Measurements from ENCODE around the gene SET. TPM values are rescaled to one million over a fixed set of nuclear protein-coding genes. Genes with fewer than 3 reads are reported as not detected.
A peak's percentile ranks its signal among the peaks of the same experiment; 100 is the strongest.

SET gene
- total and polyA plus RNA-seq, 8 donors: 42.9 to 162 (median 125) TPM

- intact Hi-C loops (cut with DNase I): no loop called here
- peak overlapping the region in 2 of 4 donors; percentile 37 to 47 for H3K27ac ChIP-seq
- WGBS, 2 donors: 18 to 20% methylated on average over 9 of the region's 9 CpGs
- H3K36me3 ChIP-seq: no peaks in the 10 kb centered on the region
- no peaks in the 10 kb centered on the region for H3K27me3 ChIP-seq
- H3K9me3 ChIP-seq: no peaks in the 10 kb centered on the region
- DNase-seq (peak; percentile 74 to 83 (median 78)), ATAC-seq (peak; percentile 82 to 96 (median 92)), FAIRE-seq (no peak)
- TF ChIP-seq, protein P1, sequence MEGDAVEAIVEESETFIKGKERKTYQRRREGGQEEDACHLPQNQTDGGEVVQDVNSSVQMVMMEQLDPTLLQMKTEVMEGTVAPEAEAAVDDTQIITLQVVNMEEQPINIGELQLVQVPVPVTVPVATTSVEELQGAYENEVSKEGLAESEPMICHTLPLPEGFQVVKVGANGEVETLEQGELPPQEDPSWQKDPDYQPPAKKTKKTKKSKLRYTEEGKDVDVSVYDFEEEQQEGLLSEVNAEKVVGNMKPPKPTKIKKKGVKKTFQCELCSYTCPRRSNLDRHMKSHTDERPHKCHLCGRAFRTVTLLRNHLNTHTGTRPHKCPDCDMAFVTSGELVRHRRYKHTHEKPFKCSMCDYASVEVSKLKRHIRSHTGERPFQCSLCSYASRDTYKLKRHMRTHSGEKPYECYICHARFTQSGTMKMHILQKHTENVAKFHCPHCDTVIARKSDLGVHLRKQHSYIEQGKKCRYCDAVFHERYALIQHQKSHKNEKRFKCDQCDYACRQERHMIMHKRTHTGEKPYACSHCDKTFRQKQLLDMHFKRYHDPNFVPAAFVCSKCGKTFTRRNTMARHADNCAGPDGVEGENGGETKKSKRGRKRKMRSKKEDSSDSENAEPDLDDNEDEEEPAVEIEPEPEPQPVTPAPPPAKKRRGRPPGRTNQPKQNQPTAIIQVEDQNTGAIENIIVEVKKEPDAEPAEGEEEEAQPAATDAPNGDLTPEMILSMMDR (IDR thresholded peaks at IDR 0.05): peak; percentile 24 to 68 (median 40)
- H3K4me1 ChIP-seq: no peaks in the 10 kb centered on the region
- H3K4me3 ChIP-seq: no peak overlapping the region
Measured at GRCh38 chr9:128733256-128733655, 44.2 kb downstream of the SET start.

- intact Hi-C loops (cut with DNase I): no loop called here
- no peaks in the 10 kb centered on the region for H3K4me1 ChIP-seq
- FAIRE-seq (no peak), DNase-seq (peak in 2 of 6 donors; percentile 44 to 57), ATAC-seq (peak in 3 of 4 donors; percentile 21 to 27 (median 27))
- H3K27me3 ChIP-seq: no peaks in the 10 kb centered on the region
- no peaks in the 10 kb centered on the region for H3K9me3 ChIP-seq
- 64 to 71% methylated on average over 2 of the region's 2 CpGs for WGBS, 2 donors
- H3K27ac ChIP-seq: no peak overlapping the region
- TF ChIP-seq, protein P1 (IDR thresholded peaks at IDR 0.05): no peak
- H3K4me3 ChIP-seq: no peak overlapping the region
- H3K36me3 ChIP-seq: peaks cover 0 to 5% (median 3%) of the 10 kb centered on the region in 3 donors
Measured at GRCh38 chr9:128735373-128735772, 46.4 kb downstream of the SET start.

GRCh38 chr9:128742401-128742800, 53.4 kb downstream of the SET start:
- 84 to 85% methylated on average over 20 of the region's 20 CpGs for WGBS, 2 donors
- H3K27me3 ChIP-seq: no peaks in the 10 kb centered on the region
- no peak for FAIRE-seq
- H3K27ac ChIP-seq: no peak overlapping the region
- no peaks in the 10 kb centered on the region for H3K4me1 ChIP-seq
- peak in 1 of 6 donors; percentile 56 for DNase-seq
- ATAC-seq: no peak
- H3K4me3 ChIP-seq: no peak overlapping the region
- peaks cover 0 to 19% (median 3%) of the 10 kb centered on the region in 3 donors for H3K36me3 ChIP-seq
- TF ChIP-seq, protein P1 (IDR thresholded peaks at IDR 0.05): no peak
- intact Hi-C loops (cut with DNase I): no loop called here
- H3K9me3 ChIP-seq: no peaks in the 10 kb centered on the region

DNA sequence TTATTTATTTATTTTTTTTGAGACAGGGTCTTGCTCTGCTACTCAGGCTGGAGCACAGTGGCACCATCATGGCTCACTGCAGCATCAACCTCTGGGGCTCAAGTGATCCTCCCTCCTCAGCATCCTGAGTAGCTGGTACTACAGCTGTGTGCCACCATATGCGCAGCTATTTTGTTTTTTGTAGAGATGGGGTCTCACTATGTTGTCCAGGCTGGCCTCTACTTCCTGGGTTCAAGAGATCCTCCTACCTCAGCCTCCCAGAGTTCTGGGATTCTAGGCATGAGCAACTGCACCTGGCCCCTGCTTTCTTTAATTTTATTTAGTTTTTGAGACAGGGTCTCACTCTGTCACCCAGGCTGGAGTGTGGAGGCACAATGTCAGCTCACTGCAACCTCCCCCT, 54.4 kb downstream of the SET start:
- Histone ChIP-seq H3K36me3 (peaks cover 0 to 19% (median 3%) of the 10 kb centered on the region in 3 donors), H3K9me3 (no peaks in the 10 kb centered on the region), H3K27me3 (no peaks in the 10 kb centered on the region), H3K4me3 (no peak overlapping the region), H3K4me1 (no peaks in the 10 kb centered on the region), H3K27ac (no peak overlapping the region)
- ATAC-seq (no peak), DNase-seq (no peak), FAIRE-seq (no peak)
- intact Hi-C loops (cut with DNase I): no loop called here
- 85 to 98% methylated on average over 1 of the region's 1 CpG for WGBS, 2 donors
- TF ChIP-seq, protein P1 (IDR thresholded peaks at IDR 0.05): no peak

Other genes starting within 250 kb of the SET start
- gene ODF2, start 233.2 kb upstream of the SET start, total RNA-seq: 10 to 100 TPM in 2 of 6 donors, 1 to 10 TPM in 4; 8.0 to 14.5 (median 9.3) TPM
- gene ODF2, start 233.2 kb upstream of the SET start, polyA plus RNA-seq: 10 to 100 TPM; 10.9 to 15.0 TPM
- 10 to 100 TPM in 1 of 6 donors, 1 to 10 TPM in 5; 4.8 to 11.1 (median 8.0) TPM for gene GLE1, start 184.5 kb upstream of the SET start, total RNA-seq
- 10 to 100 TPM in 1 of 2 donors, 1 to 10 TPM in 1; 5.1 to 11.2 TPM for gene GLE1, start 184.5 kb upstream of the SET start, polyA plus RNA-seq
- 100 to 1,000 TPM in 2 of 6 donors, 10 to 100 TPM in 4; 58.6 to 155 (median 77.1) TPM for gene SPTAN1, start 136.6 kb upstream of the SET start, total RNA-seq
- gene SPTAN1, start 136.6 kb upstream of the SET start, polyA plus RNA-seq: 100 to 1,000 TPM; 123 to 143 TPM
- gene DYNC2I2, start 32.4 kb upstream of the SET start, total RNA-seq: 10 to 100 TPM; 19.5 to 29.3 (median 21.1) TPM
- gene DYNC2I2, start 32.4 kb upstream of the SET start, polyA plus RNA-seq: 10 to 100 TPM; 75.2 to 90.3 TPM
- gene PKN3, start 13.3 kb downstream of the SET start, total RNA-seq: 1 to 10 TPM; 2.5 to 4.3 (median 3.7) TPM
- 10 to 100 TPM; 10.0 to 11.0 TPM for gene PKN3, start 13.3 kb downstream of the SET start, polyA plus RNA-seq
- 10 to 100 TPM; 18.3 to 31.5 (median 25.4) TPM for gene ZDHHC12, start 34.9 kb downstream of the SET start, total RNA-seq
- 10 to 100 TPM; 27.6 to 56.9 TPM for gene ZDHHC12, start 34.9 kb downstream of the SET start, polyA plus RNA-seq
- 10 to 100 TPM; 15.8 to 23.4 (median 17.9) TPM for gene ZER1, start 82.7 kb downstream of the SET start, total RNA-seq
- gene ZER1, start 82.7 kb downstream of the SET start, polyA plus RNA-seq: 10 to 100 TPM; 16.9 to 22.6 TPM
- gene TBC1D13, start 98.0 kb downstream of the SET start, total RNA-seq: 10 to 100 TPM; 10.9 to 18.5 (median 12.7) TPM
- gene TBC1D13, start 98.0 kb downstream of the SET start, polyA plus RNA-seq: 10 to 100 TPM; 15.7 to 17.2 TPM
- 10 to 100 TPM; 12.2 to 23.0 (median 14.3) TPM for gene ENDOG, start 129.3 kb downstream of the SET start, total RNA-seq
- gene ENDOG, start 129.3 kb downstream of the SET start, polyA plus RNA-seq: 10 to 100 TPM; 14.0 to 16.0 TPM
- 10 to 100 TPM; 14.8 to 28.0 (median 20.6) TPM for gene SPOUT1, start 140.6 kb downstream of the SET start, total RNA-seq
- 10 to 100 TPM; 28.8 to 32.8 TPM for gene SPOUT1, start 140.6 kb downstream of the SET start, polyA plus RNA-seq
- gene KYAT1, start 192.7 kb downstream of the SET start, total RNA-seq: 1 to 10 TPM; 1.1 to 2.9 (median 1.5) TPM
- gene KYAT1, start 192.7 kb downstream of the SET start, polyA plus RNA-seq: 1 to 10 TPM; 4.2 to 5.2 TPM
- 10 to 100 TPM in 4 of 6 donors, 1 to 10 TPM in 2; 8.7 to 20.4 (median 10.4) TPM for gene LRRC8A, start 192.9 kb downstream of the SET start, total RNA-seq
- 10 to 100 TPM in 1 of 2 donors, 1 to 10 TPM in 1; 9.2 to 10.1 TPM for gene LRRC8A, start 192.9 kb downstream of the SET start, polyA plus RNA-seq
- gene PHYHD1, start 231.8 kb downstream of the SET start, total RNA-seq: 10 to 100 TPM; 20.7 to 48.7 (median 42.2) TPM
- 10 to 100 TPM; 45.7 to 71.3 TPM for gene PHYHD1, start 231.8 kb downstream of the SET start, polyA plus RNA-seq

Measured in pancreas (tissue), 10 donors.